Testis (tissue), 2 donors: ENCODE data around the gene RPL31.

ENCODE experiments used
- POLR2A ChIP-seq: fragments of 450-650 bp; IDR thresholded peaks from one replicate; pipeline ENCODE4 v1.6.1; 2017; ENCODE audit warnings: antibody characterized with exemption, mild to moderate bottlenecking, moderate library complexity
- TF ChIP-seq, protein P1 (sequence below), 3 experiments: fragments of 450-650 bp in 2 of 3; fragments of 200-600 bp in 1 of 3; sonication (generic) in 1 of 3; IDR thresholded peaks; one replicate each; pipeline ENCODE4 v1.5.1; 2016 to 2019; ENCODE audit warnings: antibody characterized with exemption in 3 of 3, mild to moderate bottlenecking in 2 of 3, moderate library complexity in 1 of 3

DNA sequence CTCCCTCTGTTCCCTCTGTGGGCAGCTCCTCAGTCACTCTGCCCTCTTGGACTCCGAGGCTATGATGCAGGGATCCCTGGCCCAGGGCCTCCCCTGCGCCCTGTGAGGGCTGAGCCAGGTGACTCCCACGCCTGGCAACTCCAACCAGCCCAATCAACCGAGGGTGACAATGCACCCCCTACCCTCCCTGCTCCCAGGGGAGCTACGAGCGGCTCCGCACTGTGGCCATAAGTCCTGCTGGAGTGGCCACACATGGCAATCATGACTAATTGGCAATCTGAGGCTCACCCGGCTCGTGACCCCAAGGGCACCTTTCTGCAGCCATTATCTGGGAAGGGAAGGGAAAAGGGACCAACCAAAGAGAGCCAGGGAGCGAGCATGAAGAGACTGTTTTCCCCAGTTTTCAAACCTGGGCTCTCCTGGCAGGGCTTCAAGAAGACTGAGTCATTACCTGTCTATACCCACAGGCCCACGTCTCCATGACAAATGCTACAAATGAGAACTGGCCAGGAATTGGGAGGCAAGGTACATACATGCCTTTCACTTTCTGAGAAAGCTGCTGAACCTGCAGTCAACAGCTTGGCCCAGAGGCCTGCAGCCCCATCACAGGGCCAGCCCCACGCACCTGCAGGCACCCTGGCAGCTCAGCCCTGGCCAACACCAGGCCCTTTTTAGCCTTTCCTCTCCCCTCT lies 45.1 kb downstream of the RPL31 start:
- TF ChIP-seq, protein P1, sequence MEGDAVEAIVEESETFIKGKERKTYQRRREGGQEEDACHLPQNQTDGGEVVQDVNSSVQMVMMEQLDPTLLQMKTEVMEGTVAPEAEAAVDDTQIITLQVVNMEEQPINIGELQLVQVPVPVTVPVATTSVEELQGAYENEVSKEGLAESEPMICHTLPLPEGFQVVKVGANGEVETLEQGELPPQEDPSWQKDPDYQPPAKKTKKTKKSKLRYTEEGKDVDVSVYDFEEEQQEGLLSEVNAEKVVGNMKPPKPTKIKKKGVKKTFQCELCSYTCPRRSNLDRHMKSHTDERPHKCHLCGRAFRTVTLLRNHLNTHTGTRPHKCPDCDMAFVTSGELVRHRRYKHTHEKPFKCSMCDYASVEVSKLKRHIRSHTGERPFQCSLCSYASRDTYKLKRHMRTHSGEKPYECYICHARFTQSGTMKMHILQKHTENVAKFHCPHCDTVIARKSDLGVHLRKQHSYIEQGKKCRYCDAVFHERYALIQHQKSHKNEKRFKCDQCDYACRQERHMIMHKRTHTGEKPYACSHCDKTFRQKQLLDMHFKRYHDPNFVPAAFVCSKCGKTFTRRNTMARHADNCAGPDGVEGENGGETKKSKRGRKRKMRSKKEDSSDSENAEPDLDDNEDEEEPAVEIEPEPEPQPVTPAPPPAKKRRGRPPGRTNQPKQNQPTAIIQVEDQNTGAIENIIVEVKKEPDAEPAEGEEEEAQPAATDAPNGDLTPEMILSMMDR (IDR thresholded peaks at IDR 0.05): no peak
- no peak for TF ChIP-seq POLR2A
